K562 (cell line): ENCODE results near the gene PCDHGB2. TPM values are rescaled to one million over a fixed set of nuclear protein-coding genes. Genes with fewer than 3 reads are reported as not detected.

Experiments used
- ATAC-seq: fragments of 200-7000 bp; cut with Tn5 transposase; 3 replicates; pipeline ENCODE4 v1.9.1; 2020; ENCODE audit warnings: moderate library complexity
- BruUV-seq: library from RNA; stranded (reverse); fragments of 400-500 nt; replicated peaks from 2 replicates; lab custom pipeline; 2021; lab: Mats Ljungman, UMichigan
- CTCF ChIA-PET: fragments of 300-600 bp; formaldehyde crosslinking; extraction: SDS; loops from one replicate; lab custom pipeline; 2021; ENCODE audit warnings: low intra/inter-chr PET ratio; lab: Yijun Ruan, JAX
- POLR2A ChIA-PET: fragments of 300-600, 350-650 bp; sonication (Branson Sonifier 250); formaldehyde crosslinking; extraction: SDS; loops from one replicate; lab custom pipeline; 2021; ENCODE audit warnings: antibody characterized with exemption, inconsistent platforms; lab: Yijun Ruan, JAX
- DNase-seq, 4 experiments: peaks; one replicate each; pipeline versions ENCODE4 v3.0.0 to v3.0.0-alpha.2; 2011 to 2018; ENCODE audit warnings: low spot score in 3 of 4, mixed read lengths in 3 of 4; ENCODE audit errors: extremely low read depth in 1 of 4
- FAIRE-seq: peaks from 2 replicates; lab custom pipeline; 2011; peaks lifted over from hg19 to GRCh38; lab: Jason Lieb, UNC
- H2AFZ ChIP-seq: 2 replicates; pipeline ENCODE4 v1.6.0; 2011; ENCODE audit warnings: low read depth, low read length, control low read depth, inconsistent platforms
- H3K27ac ChIP-seq: fragments of 200-600 bp; 3 replicates; pipeline ENCODE4 v1.8.0; 2011; ENCODE audit warnings: low read depth, mild to moderate bottlenecking, control low read depth, inconsistent platforms, low read length, moderate library complexity, mixed read lengths; ENCODE audit errors: extremely low read depth
- H3K27me3 ChIP-seq, 2 experiments: fragments of 300-600 bp in 1 of 2; 2 replicates in 1 of 2; 3 replicates in 1 of 2; pipeline versions ENCODE4 v1.6.0 to v1.8.0; 2011; ENCODE audit warnings: inconsistent platforms in 2 of 2, low read length in 2 of 2, mild to moderate bottlenecking in 1 of 2, mixed read lengths in 1 of 2, moderate library complexity in 1 of 2; ENCODE audit not compliant: control insufficient read depth in 2 of 2, insufficient read depth in 2 of 2
- H3K36me3 ChIP-seq: fragments of 300-600 bp; 3 replicates; pipeline ENCODE4 v1.8.0; 2011; ENCODE audit warnings: mild to moderate bottlenecking, low read length, inconsistent platforms; ENCODE audit not compliant: control insufficient read depth, insufficient read depth
- H3K4me1 ChIP-seq, 2 experiments: fragments of 200-600 bp in 1 of 2; replicated peaks in 1 of 2; 2 replicates in 1 of 2; 3 replicates in 1 of 2; pipeline versions ENCODE4 v1.5.1 to v1.8.0; 2011; ENCODE audit warnings: inconsistent platforms in 2 of 2, low read length in 2 of 2, mild to moderate bottlenecking in 1 of 2, mixed read lengths in 1 of 2, moderate library complexity in 1 of 2; ENCODE audit not compliant: control insufficient read depth in 2 of 2, insufficient read depth in 2 of 2
- H3K4me2 ChIP-seq: 2 replicates; pipeline ENCODE4 v1.6.1; 2011; ENCODE audit warnings: low read length, control low read depth, inconsistent platforms, mixed read lengths; ENCODE audit not compliant: insufficient read depth
- H3K4me3 ChIP-seq: fragments of 200-600 bp; sonication (generic), shearing (Covaris generic); 2 replicates; pipeline ENCODE4 v1.5.1; 2016; ENCODE audit warnings: control low read depth, inconsistent platforms
- H3K79me2 ChIP-seq: fragments of 200-600 bp; 3 replicates; pipeline ENCODE4 v1.8.0; 2011; ENCODE audit warnings: low read length, inconsistent platforms; ENCODE audit not compliant: control insufficient read depth, insufficient read depth
- H3K9ac ChIP-seq, 2 experiments: 2 replicates each; pipeline versions ENCODE4 v1.6.0 to v1.6.1; 2011; ENCODE audit warnings: low read depth in 2 of 2, low read length in 2 of 2, control low read depth in 1 of 2, inconsistent platforms in 1 of 2, mild to moderate bottlenecking in 1 of 2, mixed read lengths in 1 of 2; ENCODE audit not compliant: insufficient read depth in 1 of 2
- H3K9me1 ChIP-seq: one replicate; pipeline ENCODE4 v1.6.0; 2011; ENCODE audit warnings: inconsistent platforms, mild to moderate bottlenecking, low read length, moderate library complexity; ENCODE audit not compliant: control insufficient read depth, insufficient read depth
- H3K9me3 ChIP-seq: replicated peaks from 2 replicates; pipeline ENCODE4 v1.5.1; 2011; ENCODE audit warnings: low read depth, low read length, inconsistent platforms; ENCODE audit not compliant: control insufficient read depth, insufficient read depth
- H4K20me1 ChIP-seq: replicated peaks from 2 replicates; pipeline ENCODE4 v1.6.1; 2011; ENCODE audit warnings: low read length, inconsistent platforms, mixed read lengths; ENCODE audit not compliant: control insufficient read depth, insufficient read depth
- CBFA2T2 ChIP-seq: fragments of 450-650 bp; conservative IDR thresholded peaks from 2 replicates; pipeline ENCODE4 v1.6.1; 2017; ENCODE audit warnings: mild to moderate bottlenecking
- ERF ChIP-seq: fragments of 450-650 bp; formaldehyde crosslinking; IDR thresholded peaks from 2 replicates; pipeline ENCODE4 v1.4.0; 2020; ENCODE audit warnings: mild to moderate bottlenecking, mixed read lengths
- HMGN3 ChIP-seq: IDR thresholded peaks from 2 replicates; pipeline ENCODE4 v1.6.1; 2011; ENCODE audit warnings: borderline replicate concordance, low read depth, mild to moderate bottlenecking, mixed read lengths, low read length; ENCODE audit not compliant: insufficient read length; ENCODE audit errors: extremely low read depth
- RNF219 ChIP-seq: fragments of 250-450 bp; sonication (Bioruptor Pico); IDR thresholded peaks from 2 replicates; pipeline ENCODE4 v1.5.0; 2022; ENCODE audit warnings: mild to moderate bottlenecking
- SIRT6 ChIP-seq: IDR thresholded peaks from one replicate; pipeline ENCODE4 v1.6.1; 2012; ENCODE audit warnings: low read depth, mild to moderate bottlenecking, control low read depth, inconsistent platforms, low read length, moderate library complexity
- WGBS: fragments of 100-300 bp; shearing (Covaris generic); methylation state at CpG from one replicate; pipeline ENCODE4 v1.1.6; 2016; ENCODE audit warnings: low coverage, mixed read lengths; ENCODE audit not compliant: insufficient coverage; ENCODE audit errors: missing lambda C conversion rate; 5-methylcytosine and 5-hydroxymethylcytosine counted together
- in situ Hi-C: fragments of 300-500 bp; cut with MboI; formaldehyde crosslinking; loops from 4 replicates; pipeline ENCODE4 v1.15.0; 2018; ENCODE audit warnings: inconsistent platforms, mixed read lengths
- intact Hi-C: fragments of 100-400 bp; cut with micrococcal nuclease; formaldehyde crosslinking; loops from 2 replicates; pipeline ENCODE4 v1.14.2; 2022
- polyA plus RNA-seq, 8 experiments: library from polyadenylated mRNA; depleted of rRNA in 4 of 8; stranded (reverse) in 5 of 8; unstranded in 3 of 8; fragments of >200 nt; fragmentation: Nextera tagmentation in 2 of 8; fragmentation: Illumina TruSeq in 1 of 8; extraction: Ambion mirVana in 2 of 8; extraction: Trizol in 1 of 8; gene quantifications; 2 replicates each; pipeline versions ENCODE4 v1.2.1 to v1.2.3, GENCODE V29; 2011 to 2014; ENCODE audit warnings: inconsistent platforms in 1 of 8, missing spikeins in 1 of 8
- total RNA-seq, 7 experiments: library from RNA; depleted of rRNA in 6 of 7; stranded (reverse); fragments of >200 nt in 6 of 7; fragmentation: Illumina TruSeq in 2 of 7; extraction: Trizol in 2 of 7; gene quantifications; 2 replicates each; pipeline versions ENCODE4 v1.2.1 to v1.2.3, GENCODE V29; 2011 to 2021; ENCODE audit warnings: low replicate concordance in 1 of 7
- TF ChIP-seq, protein P1 (sequence below): sonication (generic); formaldehyde crosslinking; IDR thresholded peaks from 2 replicates; pipeline ENCODE4 v1.8.0; 2023; ENCODE audit warnings: missing genetic modification reagents, mild to moderate bottlenecking, borderline replicate concordance

Gene PCDHGB2
- total and polyA plus RNA-seq, 9 of the 15 experiments (the other 6 are each of a cell fraction or from before 2014, with no cell fraction given) = 0.06 to 0.54 (median 0.29) TPM; not detected in 1

DNA sequence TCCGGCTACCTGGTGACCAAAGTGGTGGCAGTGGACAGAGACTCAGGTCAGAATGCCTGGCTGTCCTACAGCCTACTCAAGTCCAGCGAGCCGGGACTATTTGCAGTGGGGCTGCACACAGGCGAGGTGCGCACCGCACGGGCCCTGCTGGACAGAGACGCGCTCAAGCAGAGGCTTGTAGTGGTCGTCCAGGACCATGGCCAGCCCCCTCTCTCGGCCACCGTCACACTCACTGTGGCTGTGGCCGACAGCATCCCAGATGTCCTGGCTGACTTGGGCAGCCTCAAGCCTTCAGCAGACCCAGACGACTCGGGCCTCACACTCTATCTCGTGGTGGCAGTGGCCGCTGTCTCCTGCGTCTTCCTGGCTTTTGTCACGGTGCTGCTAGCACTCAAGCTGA lies 2.8 kb upstream of the PCDHGB2 start (continued):
- TF ChIP-seq RNF219 (CRISPR knock-in tag) (no peak), CBFA2T2 (no peak)

- no peaks in the 10 kb centered on the region for H3K36me3 ChIP-seq
- peaks cover 2 to 12% of the 10 kb centered on the region in 2 experiments; a peak in 3 of 5 replicates for H3K4me1 ChIP-seq
- in situ Hi-C loops = no loop called here
- H3K79me2 ChIP-seq = no peaks in the 10 kb centered on the region
- peaks cover 6 to 35% of the 10 kb centered on the region in 2 experiments; a peak in 4 of 5 replicates for H3K27me3 ChIP-seq
- H2AFZ ChIP-seq = 0 out of 2 replicates have a peak overlapping the region, but pooled peaks have one; percentile 27
- ChIA-PET CTCF (interaction anchor here (0.7 to 2.3 kb wide), 3 partner anchors 197 to 254 kb away, joined by 3 to 12 read pairs (median 4); no protein-coding TSS in a partner anchor), POLR2A (no interaction called here)
- H3K4me2 ChIP-seq = no peak overlapping the region
- ATAC-seq (no peak), FAIRE-seq (no peak), DNase-seq (no peak)
- H3K4me3 ChIP-seq = no peak overlapping the region
- H3K27ac ChIP-seq = no peak overlapping the region
- H3K9ac ChIP-seq = no peak overlapping the region
- WGBS = 2% methylated on average over 15 of the region's 15 CpGs
- no peaks in the 10 kb centered on the region for H4K20me1 ChIP-seq
- intact Hi-C loops = no loop called here
- no peaks in the 10 kb centered on the region for H3K9me1 ChIP-seq
- BruUV-seq = no TSS peak
- H3K9me3 ChIP-seq = no peaks in the 10 kb centered on the region; the same call in 1 of the 2 replicates
- TF ChIP-seq SIRT6 = no peak
- TF ChIP-seq, protein P1, sequence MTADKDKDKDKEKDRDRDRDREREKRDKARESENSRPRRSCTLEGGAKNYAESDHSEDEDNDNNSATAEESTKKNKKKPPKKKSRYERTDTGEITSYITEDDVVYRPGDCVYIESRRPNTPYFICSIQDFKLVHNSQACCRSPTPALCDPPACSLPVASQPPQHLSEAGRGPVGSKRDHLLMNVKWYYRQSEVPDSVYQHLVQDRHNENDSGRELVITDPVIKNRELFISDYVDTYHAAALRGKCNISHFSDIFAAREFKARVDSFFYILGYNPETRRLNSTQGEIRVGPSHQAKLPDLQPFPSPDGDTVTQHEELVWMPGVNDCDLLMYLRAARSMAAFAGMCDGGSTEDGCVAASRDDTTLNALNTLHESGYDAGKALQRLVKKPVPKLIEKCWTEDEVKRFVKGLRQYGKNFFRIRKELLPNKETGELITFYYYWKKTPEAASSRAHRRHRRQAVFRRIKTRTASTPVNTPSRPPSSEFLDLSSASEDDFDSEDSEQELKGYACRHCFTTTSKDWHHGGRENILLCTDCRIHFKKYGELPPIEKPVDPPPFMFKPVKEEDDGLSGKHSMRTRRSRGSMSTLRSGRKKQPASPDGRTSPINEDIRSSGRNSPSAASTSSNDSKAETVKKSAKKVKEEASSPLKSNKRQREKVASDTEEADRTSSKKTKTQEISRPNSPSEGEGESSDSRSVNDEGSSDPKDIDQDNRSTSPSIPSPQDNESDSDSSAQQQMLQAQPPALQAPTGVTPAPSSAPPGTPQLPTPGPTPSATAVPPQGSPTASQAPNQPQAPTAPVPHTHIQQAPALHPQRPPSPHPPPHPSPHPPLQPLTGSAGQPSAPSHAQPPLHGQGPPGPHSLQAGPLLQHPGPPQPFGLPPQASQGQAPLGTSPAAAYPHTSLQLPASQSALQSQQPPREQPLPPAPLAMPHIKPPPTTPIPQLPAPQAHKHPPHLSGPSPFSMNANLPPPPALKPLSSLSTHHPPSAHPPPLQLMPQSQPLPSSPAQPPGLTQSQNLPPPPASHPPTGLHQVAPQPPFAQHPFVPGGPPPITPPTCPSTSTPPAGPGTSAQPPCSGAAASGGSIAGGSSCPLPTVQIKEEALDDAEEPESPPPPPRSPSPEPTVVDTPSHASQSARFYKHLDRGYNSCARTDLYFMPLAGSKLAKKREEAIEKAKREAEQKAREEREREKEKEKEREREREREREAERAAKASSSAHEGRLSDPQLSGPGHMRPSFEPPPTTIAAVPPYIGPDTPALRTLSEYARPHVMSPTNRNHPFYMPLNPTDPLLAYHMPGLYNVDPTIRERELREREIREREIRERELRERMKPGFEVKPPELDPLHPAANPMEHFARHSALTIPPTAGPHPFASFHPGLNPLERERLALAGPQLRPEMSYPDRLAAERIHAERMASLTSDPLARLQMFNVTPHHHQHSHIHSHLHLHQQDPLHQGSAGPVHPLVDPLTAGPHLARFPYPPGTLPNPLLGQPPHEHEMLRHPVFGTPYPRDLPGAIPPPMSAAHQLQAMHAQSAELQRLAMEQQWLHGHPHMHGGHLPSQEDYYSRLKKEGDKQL (CRISPR knock-in tag) = no peak
- no peak for TF ChIP-seq HMGN3
- no peak for TF ChIP-seq ERF (CRISPR knock-in tag)
Measured at GRCh38 chr5:141360685-141361084, 891 bp downstream of the PCDHGB2 start.
